ENCODE results near the gene SCP2.

The SCP2 gene

DNA sequence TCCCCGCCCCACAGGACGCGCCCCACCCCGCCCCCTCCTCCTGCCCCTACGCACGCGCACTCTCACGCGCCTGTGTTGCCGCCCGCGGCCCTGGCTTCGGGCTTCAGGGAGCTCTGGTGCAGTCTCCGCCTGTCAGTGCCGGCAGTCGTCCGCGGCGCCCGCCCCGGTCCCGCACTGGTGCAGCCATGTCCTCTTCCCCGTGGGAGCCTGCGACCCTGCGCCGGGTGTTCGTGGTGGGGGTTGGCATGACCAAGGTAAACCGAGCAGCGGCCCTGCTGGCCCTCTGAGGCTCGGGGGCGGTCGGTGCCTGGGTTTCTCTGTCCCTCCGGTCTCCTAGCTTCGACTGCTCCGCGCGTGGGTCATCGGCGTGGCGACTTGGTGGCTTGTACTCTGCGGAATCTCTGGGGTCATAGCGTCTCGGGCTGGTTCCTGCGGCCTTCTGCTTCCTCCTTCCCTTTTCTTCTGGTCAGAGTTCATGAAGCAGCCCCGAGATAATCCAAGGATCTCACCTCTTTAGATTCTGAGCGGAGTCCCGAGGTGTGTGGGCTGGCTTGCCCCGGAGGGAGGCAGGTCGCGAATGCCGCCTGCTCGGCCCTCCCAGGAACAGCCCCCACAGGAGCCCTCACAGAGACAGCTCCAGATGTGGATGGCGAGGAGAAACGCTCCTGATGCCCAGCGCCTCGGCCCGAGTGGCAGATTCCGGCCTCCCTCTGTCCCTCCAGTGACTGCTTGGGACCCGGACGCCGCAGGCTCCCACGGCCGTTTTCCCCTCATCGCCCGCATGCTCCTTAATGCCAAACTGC is at the start of gene SCP2:
TSS of gene SCP2 (plus strand) at position 65 of the 803 bp plus-strand sequence. CDS start at position 186, 121 bp downstream.
- DNase-seq (ENCODE audit: low spot score): peak; percentile 81

GRCh38 chr1:52877554-52877953 is 49.5 kb upstream of the SCP2 start:
- DNase-seq (ENCODE audit: low spot score): no peak

GRCh38 chr1:52880206-52880605 is 46.9 kb upstream of the SCP2 start:
- no peak for DNase-seq (ENCODE audit: low spot score)

GRCh38 chr1:52887483-52887882 is 39.6 kb upstream of the SCP2 start:
- DNase-seq (ENCODE audit: low spot score): no peak

GRCh38 chr1:52892424-52893215 is 34.5 kb upstream of the SCP2 start:
- no peak for DNase-seq (ENCODE audit: low spot score)

DNA sequence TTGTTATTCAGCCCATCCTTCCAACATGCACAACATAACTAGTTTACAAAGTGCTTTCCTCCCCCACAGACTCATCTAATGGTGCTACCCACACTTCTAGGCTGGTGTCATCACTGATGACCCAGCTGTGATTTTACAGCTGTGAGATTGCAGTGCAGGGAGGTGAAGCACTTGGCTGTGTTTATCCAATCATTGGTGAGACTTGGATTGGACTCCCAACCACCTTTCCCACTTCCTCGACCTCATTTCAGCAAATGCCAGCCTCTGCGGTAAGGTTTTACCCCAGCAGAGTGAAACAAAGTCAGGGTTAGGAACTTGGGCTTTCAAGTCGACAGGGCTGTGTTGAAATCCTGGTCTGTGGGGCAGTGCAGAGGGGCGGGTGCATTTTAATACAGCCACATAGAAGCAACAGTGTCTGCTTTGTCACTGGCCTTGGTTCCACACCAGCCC is 27.6 kb upstream of the SCP2 start:
- DNase-seq (ENCODE audit: low spot score): no peak

GRCh38 chr1:52900402-52900801 is 26.7 kb upstream of the SCP2 start:
- no peak for DNase-seq (ENCODE audit: low spot score)

DNA sequence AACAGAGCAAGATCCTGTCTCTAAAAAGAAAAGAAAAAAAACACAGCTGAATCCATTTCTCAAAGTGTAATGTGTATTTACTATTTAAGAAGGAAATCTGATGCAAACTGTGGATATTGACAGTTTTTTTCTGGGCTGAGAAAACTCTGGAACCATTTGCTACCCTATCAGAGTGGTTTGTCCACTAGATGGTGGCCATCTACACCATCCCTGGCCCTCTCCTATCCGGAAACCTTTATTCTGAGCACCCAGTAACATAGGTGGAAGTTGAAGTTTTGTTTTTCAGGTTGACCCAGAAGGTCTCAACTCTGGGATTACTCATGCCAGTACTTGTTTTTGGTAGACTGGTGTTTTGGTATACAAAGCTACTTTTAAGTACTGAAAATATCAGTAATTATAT is 25.7 kb upstream of the SCP2 start:
- DNase-seq (ENCODE audit: low spot score): no peak

DNA sequence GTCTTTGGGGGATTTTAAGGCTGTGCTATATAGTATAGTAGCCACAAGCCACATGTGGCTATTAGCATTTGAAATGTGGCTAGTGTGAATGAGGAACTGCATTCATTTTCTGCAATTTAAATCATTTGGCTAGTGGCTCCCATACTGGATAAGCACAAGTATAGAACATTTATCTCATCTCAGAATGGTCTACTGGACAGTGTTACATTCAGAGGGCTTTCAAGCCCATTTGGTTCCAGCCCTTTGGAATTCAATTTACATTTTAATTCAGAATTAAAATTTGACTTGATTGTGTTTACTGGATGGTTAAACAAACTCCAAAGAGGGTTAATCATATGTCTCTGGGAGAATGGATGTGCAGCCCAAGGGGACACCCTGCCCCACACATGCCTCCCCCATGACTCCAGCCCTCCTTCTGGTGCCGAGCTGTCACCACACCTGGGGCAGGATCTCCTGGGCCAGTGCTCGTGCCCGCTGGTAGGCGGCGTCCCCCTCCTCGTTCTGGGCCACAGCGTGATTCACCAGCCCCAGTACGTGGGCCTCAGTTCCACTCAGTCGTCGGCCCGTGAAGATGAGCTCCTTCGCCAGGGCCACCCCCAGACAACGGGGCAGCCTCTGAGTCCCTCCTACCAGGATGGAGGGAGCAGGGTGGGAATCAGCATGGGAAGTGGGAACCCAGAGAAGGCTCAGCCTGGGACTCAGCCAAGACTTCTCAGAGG is 22.7 kb upstream of the SCP2 start:
- DNase-seq (ENCODE audit: low spot score): no peak

DNA sequence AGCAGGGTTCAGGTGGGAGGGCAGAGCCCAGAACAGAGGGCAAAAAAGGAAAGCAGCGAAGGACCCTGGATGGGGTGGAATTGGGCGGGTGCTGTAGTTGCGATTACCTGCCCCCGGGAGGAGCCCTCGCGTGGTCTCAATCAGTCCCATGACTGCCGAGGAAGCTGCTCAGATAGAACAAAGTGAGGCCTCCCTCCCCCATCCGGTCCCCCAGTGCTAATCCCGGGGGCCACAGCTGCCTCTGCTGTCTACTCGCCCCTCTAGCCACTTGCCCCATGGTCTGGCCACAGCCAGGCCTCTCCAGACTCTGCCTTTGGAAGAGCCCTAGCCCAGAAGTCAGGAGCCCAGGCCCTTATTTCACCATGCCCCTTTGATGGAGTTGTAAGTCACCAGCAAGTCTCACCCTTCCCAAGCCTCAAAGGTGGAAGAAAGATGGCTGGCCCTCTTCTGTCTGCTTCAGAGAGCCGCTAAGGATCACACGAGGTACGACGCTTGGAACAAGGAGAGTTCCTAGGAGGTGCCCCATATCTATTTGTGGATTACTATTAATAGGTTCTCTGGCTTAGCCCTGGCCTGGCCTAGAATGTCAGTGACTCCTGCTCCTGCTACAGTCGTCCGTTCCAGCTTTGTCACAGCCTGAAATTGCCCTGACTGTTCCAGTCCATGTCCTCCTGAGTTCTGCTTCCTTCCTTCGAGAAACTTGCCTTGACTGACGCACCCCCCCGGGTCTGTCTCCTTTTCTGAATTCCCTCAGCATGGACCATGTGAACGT is 22.0 kb upstream of the SCP2 start:
- DNase-seq (ENCODE audit: low spot score): no peak

DNA sequence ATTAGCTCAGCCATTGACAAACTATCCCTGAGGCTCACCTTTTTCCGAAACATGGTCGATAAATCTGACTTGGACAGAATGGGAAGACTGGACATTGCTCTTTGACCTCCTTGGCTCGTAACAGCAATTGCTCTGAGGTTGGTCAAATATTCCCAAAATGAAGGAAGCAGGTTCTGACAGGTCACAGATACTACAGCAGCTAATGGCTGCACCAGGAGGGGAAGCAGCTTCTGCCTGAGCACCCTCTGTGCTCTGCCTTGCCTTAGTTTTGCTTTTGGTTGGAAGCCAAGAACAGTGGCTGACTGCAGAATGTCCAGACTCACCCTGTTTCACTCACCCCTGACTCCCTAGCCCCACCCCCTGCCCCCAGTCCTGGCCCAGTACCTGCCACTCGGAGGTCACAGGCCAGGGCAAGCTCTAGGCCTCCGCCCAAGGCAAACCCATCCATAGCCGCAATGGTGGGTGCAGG is 20.9 kb upstream of the SCP2 start:
- DNase-seq (ENCODE audit: low spot score): no peak

- DNase-seq (ENCODE audit: low spot score): no peak
These were observed 19.8 kb upstream of the SCP2 start for GRCh38 chr1:52907068-52907811.

GRCh38 chr1:52907812-52908153 is 19.3 kb upstream of the SCP2 start:
- no peak for DNase-seq (ENCODE audit: low spot score)

GRCh38 chr1:52911541-52911940 is 15.5 kb upstream of the SCP2 start:
- DNase-seq (ENCODE audit: low spot score): no peak

DNA sequence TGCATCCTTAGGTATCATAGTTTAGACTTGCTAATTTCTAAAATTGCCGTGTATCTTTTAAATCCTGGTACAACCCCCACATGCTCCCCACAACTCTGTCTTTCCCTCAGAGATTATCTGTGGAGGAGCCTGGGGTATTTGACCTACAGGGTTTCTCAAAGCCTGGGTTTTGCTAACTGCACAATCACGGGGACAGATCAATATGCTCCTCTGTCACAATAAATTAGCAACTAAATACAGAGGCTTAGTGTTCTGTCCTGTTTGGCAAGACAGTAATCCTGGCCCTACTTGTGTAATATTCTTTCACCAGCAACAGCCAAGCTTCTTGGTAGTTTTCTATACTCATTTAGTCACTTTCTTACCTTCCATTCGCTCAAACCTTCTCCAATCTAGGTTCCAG is 14.1 kb upstream of the SCP2 start:
- no peak for DNase-seq (ENCODE audit: low spot score)

DNA sequence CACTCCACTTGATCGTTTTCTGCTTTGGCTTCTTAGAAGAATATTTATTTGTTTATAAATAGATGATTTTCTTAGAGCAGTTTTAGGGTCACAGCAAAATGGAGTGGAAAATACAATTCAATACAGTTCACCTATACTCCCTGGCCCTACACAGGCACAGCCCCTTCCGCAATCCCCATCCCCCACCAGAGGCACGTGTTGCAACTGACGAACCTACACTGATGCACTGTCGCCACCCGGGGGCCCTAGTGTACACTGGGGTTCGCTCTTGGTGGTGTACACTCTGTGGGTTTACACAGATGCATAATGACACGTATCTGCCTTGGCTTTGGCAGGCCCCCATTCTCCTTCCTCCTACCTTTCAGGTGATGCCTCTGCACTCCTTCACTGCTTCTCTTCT is 13.5 kb upstream of the SCP2 start:
- DNase-seq (ENCODE audit: low spot score): no peak

DNA sequence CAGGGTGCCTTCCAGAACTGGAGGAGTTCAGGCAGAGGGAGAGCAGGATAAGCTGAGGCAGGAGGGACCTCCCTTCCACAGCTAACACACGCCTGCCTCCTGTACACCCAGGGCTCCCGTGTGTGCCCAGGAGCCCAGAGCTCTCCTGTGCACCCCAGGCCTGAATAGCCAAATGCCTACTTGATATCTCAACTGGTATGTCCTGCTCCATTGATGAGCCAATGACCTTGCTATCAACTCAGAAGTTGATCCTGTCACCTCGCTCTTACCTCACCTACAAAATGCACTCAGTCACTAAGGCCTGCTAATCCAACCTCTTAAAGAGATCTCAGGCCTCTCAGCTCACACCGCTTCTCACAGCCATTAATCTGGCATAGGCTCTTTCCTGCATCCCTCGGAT is 12.6 kb upstream of the SCP2 start:
- DNase-seq (ENCODE audit: low spot score): no peak

DNA sequence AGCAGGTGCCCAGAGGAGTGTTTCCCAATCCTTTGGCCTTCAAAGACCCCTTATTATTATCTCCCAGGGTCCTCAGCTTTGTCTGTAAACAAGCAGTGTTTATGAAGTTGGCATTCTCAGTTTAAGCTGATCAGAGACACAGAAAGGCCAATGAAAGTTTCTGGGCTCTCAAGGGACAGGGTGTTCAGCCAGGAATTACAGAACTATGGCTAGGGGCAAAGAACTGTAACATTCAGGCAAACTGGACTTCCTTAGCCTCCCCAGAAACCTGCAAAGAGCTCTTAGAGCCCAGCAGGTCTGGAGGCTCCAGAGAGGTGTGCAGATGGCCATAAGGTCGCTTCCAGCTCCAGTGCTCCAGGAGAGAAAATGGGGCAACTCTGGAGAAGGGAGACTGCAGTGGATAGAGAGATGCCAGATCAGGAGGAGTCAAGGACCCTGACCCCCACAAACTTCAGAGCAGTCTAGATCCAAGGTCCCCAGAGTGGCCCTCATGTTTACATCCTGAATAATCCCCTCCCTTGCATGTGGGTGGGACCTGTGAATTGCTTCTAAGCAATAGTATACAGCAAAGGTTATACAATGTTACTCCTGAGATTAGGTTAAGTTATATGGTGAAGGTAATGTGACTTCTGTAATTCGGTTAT is 11.7 kb upstream of the SCP2 start:
- no peak for DNase-seq (ENCODE audit: low spot score)

GRCh38 chr1:52915855-52916220 is 11.2 kb upstream of the SCP2 start:
- DNase-seq (ENCODE audit: low spot score): no peak

DNA sequence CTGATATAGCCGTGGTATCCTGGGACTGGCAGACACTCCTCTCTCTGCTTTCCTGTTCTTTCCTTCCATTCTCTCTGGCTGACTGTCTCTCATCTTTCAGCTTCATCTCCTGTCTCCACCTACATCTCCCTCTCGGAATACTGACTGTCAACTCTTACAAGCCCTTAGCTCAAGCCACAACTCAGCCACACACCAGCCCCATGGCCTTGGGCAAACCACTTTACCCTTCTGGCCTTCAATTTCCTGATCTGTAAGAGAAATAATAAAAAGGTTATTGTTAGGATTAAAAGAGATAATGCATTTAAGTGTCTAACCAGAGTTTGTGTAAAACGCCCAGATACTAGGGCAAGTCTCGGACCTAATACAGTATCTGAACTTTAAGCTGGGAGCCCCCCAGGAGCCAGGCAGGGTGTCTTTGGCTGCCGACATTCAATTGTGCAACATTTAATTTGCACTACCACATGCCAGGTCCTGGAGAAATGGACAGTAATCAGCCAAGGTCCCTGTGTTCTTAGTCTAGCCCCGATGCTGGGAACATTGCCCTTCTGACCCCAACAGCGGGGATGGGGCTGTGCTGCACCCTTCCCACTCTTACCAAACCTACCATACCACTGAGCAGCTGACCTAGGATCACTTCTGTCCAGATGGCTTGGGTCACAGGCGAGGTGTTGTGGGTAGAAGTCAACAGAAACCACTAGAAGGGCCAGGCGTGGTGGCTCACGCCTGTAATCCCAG is 10.7 kb upstream of the SCP2 start:
- no peak for DNase-seq (ENCODE audit: low spot score)

All from CD4-positive, alpha-beta T cell treated with Interleukin-6 at 100 ng/mL for 8 hours (primary cell).